Mucosa of stomach (tissue), 1 donor: ENCODE data around the gene HSPA1L.
"Not testable (repeated sequence)": the region's sequence is repeated elsewhere in the genome, so short reads cannot be mapped to it uniquely, and the experiment has no call there.

Experiments
- H3K27me3 ChIP-seq: one replicate; pipeline ENCODE4 v1.7.0; 2013; ENCODE audit warnings: mild to moderate bottlenecking, low read length; ENCODE audit not compliant: control insufficient read depth, insufficient read depth
- H3K36me3 ChIP-seq: one replicate; pipeline ENCODE4 v1.7.0; 2013; ENCODE audit warnings: low read length; ENCODE audit not compliant: control insufficient read depth, insufficient read depth
- H3K4me1 ChIP-seq: one replicate; pipeline ENCODE4 v1.7.0; 2013; ENCODE audit warnings: mild to moderate bottlenecking, low read length; ENCODE audit not compliant: control insufficient read depth, insufficient read depth
- H3K4me3 ChIP-seq: one replicate; pipeline ENCODE4 v1.7.0; 2013; ENCODE audit warnings: low read length
- H3K9ac ChIP-seq: one replicate; pipeline ENCODE4 v1.7.0; 2013; ENCODE audit warnings: mild to moderate bottlenecking, low read length, moderate library complexity
- H3K9me3 ChIP-seq: one replicate; pipeline ENCODE4 v1.7.0; 2013; ENCODE audit warnings: mild to moderate bottlenecking, low read length, moderate library complexity; ENCODE audit not compliant: control insufficient read depth
- donor health status: Pancreatic carcinoma.

Gene HSPA1L

DNA sequence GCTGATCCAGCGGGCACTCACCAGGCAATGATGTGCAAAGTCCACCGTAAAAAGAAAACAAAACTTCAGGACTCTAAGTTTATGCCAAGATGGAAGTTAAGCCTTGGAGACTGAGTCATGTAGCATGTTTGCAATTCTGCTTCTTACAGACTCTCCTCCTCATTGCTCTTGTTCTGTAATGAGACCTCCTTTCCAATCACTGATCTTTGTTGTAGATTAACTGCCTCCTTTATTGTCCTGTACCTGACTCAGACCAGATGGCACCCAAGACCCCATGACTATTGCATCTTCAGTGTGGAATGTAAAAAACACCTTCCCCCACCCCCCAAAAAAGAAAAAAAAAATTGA lies 36.4 kb upstream of the HSPA1L start:
- Histone ChIP-seq H3K27me3 (no peaks in the 10 kb centered on the region), H3K36me3 (no peaks in the 10 kb centered on the region), H3K9ac (no peak overlapping the region), H3K4me3 (no peak overlapping the region), H3K4me1 (no peaks in the 10 kb centered on the region), H3K9me3 (no peaks in the 10 kb centered on the region)

DNA sequence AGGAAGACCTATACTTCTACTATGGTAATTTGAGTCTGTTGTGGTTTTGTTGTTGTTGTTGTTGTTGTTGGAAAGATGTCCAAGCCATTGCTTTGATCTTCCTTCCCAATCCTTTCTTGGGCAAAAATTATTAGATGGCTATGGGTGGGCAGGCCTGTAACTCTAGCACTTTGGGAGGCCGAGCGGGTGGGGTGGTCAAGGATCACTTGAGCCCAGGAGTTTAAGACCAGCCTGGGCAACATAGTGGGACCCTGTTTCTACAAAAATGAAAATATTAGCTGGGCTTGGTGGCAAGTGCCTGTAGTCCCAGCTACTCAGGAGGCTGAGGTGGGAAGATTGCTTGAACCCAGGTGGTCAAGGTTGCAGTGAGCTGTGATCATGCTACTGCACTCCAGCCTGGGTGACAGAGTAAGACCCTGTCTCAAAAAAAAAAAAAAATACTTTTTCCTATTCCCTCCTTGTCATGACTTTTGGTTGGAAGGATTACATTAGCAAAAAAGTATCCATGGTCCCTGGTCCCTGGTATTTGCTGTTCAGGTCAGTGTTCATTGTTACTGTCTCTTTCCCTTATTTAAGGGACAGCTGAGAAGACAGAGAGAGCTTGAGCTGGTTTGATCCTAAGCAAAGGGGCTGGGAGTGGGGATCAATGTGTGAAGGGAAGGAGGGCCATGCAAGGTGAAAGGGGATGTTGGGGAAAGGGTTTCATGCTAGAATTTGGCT lies 35.8 kb upstream of the HSPA1L start:
- H3K36me3 ChIP-seq, result no peaks in the 10 kb centered on the region
- H3K9me3 ChIP-seq, result no peaks in the 10 kb centered on the region
- H3K9ac ChIP-seq, result no peak overlapping the region
- no peaks in the 10 kb centered on the region for H3K4me1 ChIP-seq
- H3K4me3 ChIP-seq, result no peak overlapping the region
- H3K27me3 ChIP-seq, result no peaks in the 10 kb centered on the region

DNA sequence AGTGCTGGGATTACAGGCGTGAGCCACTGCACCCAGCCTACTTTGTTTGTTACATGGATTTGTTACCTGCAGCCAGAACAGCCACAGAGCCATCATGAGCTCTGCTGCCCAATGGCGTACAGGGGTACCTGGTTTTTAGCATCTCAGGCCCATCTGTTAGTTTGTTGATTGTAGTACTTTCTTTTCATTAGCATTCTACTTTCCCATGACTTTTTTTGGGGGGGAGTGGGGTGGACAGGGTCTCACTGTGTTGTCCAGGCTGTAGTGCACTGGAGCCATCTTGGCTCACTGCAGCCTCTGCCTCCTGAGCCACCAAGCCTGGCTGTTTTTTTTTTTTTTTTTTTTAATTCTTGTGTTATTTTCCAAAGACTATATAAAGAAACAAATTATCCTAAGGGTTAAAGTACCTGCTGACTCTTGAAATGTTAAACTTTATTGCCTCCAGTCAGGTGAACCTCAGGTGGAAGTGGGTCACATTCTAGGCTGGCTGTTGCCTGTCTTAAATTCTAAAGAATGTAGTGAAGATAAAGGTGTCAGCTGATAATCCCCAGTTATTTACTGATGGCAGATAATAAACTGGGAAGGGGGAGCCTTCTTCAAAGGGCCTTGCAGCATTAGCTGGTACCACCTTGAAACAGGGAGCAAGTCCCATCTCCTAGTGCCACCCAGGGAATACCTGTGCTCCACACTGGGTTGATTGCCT lies 32.3 kb upstream of the HSPA1L start:
- Histone ChIP-seq H3K4me1 (peaks cover 9% of the 10 kb centered on the region), H3K9me3 (no peaks in the 10 kb centered on the region), H3K4me3 (no peak overlapping the region), H3K27me3 (no peaks in the 10 kb centered on the region), H3K36me3 (no peaks in the 10 kb centered on the region), H3K9ac (no peak overlapping the region)

DNA sequence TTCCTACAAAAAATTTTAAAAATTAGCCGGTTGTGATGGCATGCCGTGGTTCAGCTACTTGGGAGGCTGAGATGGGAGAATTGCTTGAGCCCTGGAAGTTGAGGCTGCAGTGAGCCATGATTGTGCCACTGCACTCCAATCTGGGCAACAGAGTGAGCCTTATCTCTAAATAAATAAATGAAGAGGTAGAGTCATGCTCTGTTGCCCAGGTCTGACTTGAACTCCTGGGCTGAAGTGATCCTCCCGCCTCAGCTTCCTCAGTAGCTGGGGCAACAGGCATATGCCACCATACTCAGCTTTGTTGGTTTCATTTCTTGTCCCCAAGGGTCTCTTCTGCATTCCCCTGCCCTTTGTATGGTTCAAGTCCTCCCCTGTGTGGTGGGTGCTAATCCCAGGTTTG lies 29.4 kb upstream of the HSPA1L start:
- no peak overlapping the region for H3K9ac ChIP-seq
- H3K27me3 ChIP-seq, result no peaks in the 10 kb centered on the region
- no peaks in the 10 kb centered on the region for H3K9me3 ChIP-seq
- no peaks in the 10 kb centered on the region for H3K36me3 ChIP-seq
- H3K4me3 ChIP-seq, result no peak overlapping the region
- peaks cover 9% of the 10 kb centered on the region for H3K4me1 ChIP-seq

DNA sequence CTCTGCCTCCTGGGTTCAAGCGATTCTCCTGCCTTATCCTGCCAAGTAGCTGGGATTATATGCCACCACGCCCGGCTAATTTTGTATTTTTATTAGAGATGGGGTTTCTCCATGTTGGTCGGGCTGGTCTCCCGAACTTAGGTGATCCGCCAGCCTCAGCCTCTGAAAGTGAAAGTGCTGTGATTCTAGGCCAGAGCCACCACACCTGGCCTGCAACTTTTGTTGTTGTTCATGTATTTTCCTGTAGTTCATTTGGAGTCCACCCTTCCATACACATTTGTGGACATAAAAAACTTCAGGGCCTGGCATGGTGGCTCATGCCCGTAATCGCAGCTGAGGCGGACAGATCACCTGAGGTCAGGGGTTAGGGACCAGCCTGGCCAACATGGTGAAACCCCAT lies 27.0 kb upstream of the HSPA1L start:
- Histone ChIP-seq H3K9me3 (no peaks in the 10 kb centered on the region), H3K4me3 (no peak overlapping the region), H3K9ac (no peak overlapping the region), H3K27me3 (no peaks in the 10 kb centered on the region), H3K4me1 (peaks cover 24% of the 10 kb centered on the region), H3K36me3 (peaks cover 12% of the 10 kb centered on the region)

DNA sequence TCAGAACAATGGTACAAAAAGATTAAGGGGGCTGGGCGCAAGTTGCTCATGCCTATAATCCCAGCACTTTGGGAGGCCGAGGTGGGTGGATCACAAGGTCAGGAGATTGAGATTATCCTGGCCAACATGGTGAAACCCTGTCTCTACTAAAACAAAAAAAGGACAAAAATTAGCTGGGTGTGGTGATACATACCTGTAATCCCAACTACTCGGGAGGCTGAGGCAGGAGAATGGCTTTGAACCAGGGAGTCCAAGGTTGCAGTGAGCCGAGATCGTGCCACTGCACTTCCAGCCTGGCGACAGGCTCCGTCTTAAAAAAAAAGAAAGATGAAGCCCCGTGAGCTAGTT lies 24.7 kb upstream of the HSPA1L start:
- H3K27me3 ChIP-seq, H3K4me3 ChIP-seq, H3K9ac ChIP-seq, H3K9me3 ChIP-seq: not testable (repeated sequence)
- Histone ChIP-seq H3K36me3 (peaks cover 12% of the 10 kb centered on the region), H3K4me1 (peaks cover 37% of the 10 kb centered on the region)

DNA sequence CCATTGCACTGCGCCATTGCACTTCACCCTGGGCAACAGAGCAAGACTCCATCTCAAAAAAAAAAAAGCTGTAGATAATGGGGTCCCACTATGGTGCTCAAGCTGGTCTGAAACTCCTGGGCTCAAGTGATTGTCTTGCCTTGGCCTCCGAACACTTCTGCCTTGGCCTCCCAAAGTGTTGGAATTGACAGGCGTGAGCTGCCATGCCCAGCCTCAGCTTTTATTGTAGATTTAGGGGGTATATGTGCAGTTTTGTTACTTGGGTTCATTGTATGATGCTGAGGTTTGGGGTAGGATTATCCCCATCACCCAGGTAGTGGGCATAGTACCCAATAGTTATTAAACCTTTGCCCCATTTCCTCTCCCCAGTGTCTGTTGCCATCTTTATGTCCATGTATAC lies 23.9 kb upstream of the HSPA1L start:
- H3K36me3 ChIP-seq, result peaks cover 12% of the 10 kb centered on the region
- no peak overlapping the region for H3K4me3 ChIP-seq
- H3K9me3 ChIP-seq, result no peaks in the 10 kb centered on the region
- H3K4me1 ChIP-seq, result peaks cover 33% of the 10 kb centered on the region
- no peaks in the 10 kb centered on the region for H3K27me3 ChIP-seq
- no peak overlapping the region for H3K9ac ChIP-seq

DNA sequence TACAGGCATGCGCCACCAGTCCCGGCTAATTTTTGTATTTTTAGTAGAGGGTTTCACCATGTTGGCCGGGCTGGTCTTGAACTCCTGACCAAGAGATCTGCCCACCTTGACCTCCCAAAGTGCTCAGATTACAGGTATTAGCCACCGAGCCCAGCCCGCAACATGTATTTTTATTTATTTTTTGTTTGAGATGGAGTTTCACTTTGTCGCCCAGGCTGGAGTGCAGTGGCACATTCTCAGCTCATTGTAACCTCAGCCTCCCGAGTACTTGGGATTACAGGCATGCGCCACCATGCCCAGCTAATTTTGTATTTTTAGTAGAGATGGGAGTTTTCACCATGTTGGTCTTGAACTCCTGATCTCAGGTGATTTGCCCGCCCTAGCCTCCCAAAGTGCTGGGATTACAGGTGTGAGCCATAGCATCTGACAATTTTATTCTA lies 23.1 kb upstream of the HSPA1L start:
- H3K27me3 ChIP-seq, H3K4me3 ChIP-seq, H3K9me3 ChIP-seq, H3K9ac ChIP-seq: not testable (repeated sequence)
- H3K36me3 ChIP-seq, result peaks cover 12% of the 10 kb centered on the region
- H3K4me1 ChIP-seq, result peaks cover 34% of the 10 kb centered on the region

DNA sequence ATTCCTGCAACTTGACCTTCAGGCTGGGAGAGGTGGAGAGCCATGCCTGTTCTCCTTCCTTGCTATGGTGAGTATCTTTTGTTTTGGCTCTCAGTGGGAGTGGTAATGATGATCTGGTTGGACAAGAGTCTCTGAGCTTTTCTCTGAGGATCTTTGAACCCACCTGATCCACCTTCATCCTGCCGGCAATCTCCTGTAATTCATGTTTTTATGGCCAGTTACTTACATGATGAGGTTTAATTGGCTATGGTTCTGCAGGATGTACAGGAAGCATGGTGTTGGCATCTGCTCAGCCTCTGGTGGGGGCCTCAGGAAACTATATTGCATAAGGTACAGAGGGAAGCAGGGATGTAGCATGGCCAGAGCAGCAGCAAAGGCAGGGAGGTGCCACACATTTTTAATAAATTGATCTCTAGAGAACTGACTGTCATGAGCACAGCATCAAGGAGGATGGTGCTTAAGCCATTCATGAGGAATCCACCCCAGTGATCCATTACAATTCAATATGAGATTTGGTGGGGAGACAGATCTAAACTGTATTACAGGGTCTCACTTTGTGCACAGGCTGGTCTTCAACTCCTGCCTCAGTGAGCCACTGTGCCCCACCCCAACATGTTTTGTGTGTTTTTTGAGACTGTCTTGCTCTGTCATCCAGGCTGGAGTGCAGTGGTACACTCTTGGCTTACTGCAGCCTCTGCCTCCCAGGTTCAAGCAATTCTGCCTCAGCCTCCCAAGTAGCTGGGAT lies 22.5 kb upstream of the HSPA1L start:
- Histone ChIP-seq H3K36me3 (peaks cover 12% of the 10 kb centered on the region), H3K4me3 (no peak overlapping the region), H3K9ac (peak overlapping the region; percentile 74), H3K9me3 (no peaks in the 10 kb centered on the region), H3K4me1 (peaks cover 35% of the 10 kb centered on the region), H3K27me3 (no peaks in the 10 kb centered on the region)

DNA sequence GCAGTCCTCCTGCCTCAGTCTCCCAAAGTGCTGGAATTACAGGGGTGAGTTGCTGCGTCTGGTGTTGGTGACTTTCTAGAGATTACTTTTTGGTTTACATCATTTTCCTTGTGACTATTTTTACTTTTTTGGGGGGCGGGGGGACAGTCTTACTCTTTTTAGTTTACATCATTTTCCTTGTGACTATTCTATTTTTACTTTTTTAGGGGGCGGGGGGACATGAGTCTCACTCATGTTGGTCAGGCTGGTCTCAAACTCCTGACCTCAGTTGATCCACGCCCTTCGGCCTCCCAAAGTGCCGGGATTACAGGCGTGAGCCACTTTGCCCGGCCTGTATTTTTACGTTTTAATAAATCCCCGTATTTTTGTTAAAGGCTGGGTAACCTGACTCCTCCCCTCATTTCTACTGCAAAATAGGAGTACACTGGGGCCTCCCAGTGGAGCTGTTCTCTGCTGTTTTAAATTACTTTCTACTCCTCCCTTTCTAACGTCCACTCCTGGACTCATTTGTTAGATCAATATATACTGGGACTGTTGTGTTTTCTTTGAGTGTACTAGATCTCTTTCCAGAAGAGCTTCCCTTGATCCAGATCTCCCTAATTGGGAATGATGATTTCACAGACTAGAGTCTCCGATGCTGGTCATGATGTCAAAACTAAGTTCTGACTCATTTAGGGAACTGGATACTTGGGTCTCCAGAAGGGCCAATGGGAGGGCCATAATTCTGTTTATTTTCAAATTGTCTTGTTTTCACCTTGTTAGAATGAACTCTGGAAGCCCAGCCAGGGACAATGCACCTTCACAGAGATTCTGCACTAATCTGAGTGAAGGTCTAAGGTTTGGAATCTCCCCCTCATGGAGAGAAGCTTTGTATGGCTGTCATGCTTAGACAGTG lies 21.6 kb upstream of the HSPA1L start:
- Histone ChIP-seq H3K4me3 (peak overlapping the region; percentile 22), H3K36me3 (peaks cover 12% of the 10 kb centered on the region), H3K27me3 (no peaks in the 10 kb centered on the region), H3K9ac (peak overlapping the region; percentile 74), H3K9me3 (no peaks in the 10 kb centered on the region), H3K4me1 (peaks cover 36% of the 10 kb centered on the region)

DNA sequence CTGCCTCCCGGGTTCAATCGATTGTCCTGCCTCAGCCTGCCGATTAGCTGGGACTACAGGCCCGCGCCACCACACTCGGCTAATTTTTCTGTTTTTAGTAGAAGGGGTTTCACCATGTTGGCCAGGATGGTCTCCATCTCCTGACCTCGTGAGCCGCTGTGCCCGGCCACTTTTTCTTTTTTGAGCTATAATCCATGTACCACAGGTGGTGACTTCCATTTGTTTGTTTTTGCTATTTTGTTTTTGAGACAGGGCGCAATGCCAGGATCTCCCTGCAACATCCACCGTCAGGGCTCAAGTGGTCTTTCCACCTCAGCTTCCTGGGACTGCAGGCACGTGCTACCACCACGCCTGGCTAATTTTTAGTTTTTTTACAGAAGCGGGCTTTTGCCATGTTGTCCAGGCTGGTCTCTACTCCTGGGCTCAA lies 21.0 kb upstream of the HSPA1L start:
- H3K4me3 ChIP-seq, result peak overlapping the region; percentile 22
- peaks cover 41% of the 10 kb centered on the region for H3K4me1 ChIP-seq
- peak overlapping the region; percentile 74 for H3K9ac ChIP-seq
- H3K9me3 ChIP-seq, result no peaks in the 10 kb centered on the region
- no peaks in the 10 kb centered on the region for H3K27me3 ChIP-seq
- H3K36me3 ChIP-seq, result peaks cover 12% of the 10 kb centered on the region
